ENCODE results near the gene ETFRF1.

- TF ChIP-seq CTCF (IDR thresholded peaks at IDR 0.05), result no peak
- TF ChIP-seq POLR2A (IDR thresholded peaks at IDR 0.05), result no peak
These were observed 7.1 kb downstream of the ETFRF1 start for GRCh38 chr12:25202137-25202536.
